Left colon (tissue), 2 donors: ENCODE measurements around the gene BRD2. TPM values are rescaled to one million over a fixed set of nuclear protein-coding genes. Genes with fewer than 3 reads are reported as not detected.
A peak's percentile ranks its signal among the peaks of the same experiment; 100 is the strongest.

ENCODE experiments used
- ATAC-seq: fragments of 200-7000 bp; cut with Tn5 transposase; one replicate; pipeline ENCODE4 v1.9.1; 2020; ENCODE audit warnings: mild to moderate bottlenecking, moderate library complexity
- DNase-seq, 2 donors: peaks; one replicate each; pipeline ENCODE4 v3.0.0-alpha.2; 2020
- intact Hi-C, 2 donors: fragments of 100-400 bp; cut with DNase I in 1 of 2; cut with micrococcal nuclease in 1 of 2; formaldehyde crosslinking; loops; one replicate each; pipeline versions ENCODE4 v1.11.2 to v1.14.0; 2022; cut with DNase I, micrococcal nuclease
- total RNA-seq, 2 donors: library from RNA; stranded (reverse); fragmentation: NEBNext Ultra II Directional; extraction: Animal tissue kit (Norgen Biotek cat#: 25700); gene quantifications; one replicate each; pipeline ENCODE4 v1.2.1, GENCODE V29; 2021
- donor health status: DM: no; HTN: no; CAD: no.
- donor health status: DM: yes; HTN: yes; CAD: no.

Gene BRD2
- total RNA-seq, 2 donors from 2014 or later, result 128 TPM

- intact Hi-C loops, result loop anchor here (5.0 to 10.0 kb wide), 2 partner anchors 71 to 234 kb away; no protein-coding TSS in a partner anchor
- ATAC-seq, result no peak
- DNase-seq, result no peak
Measured at GRCh38 chr6:33013608-33014007, 45.2 kb downstream of the BRD2 start.

GRCh38 chr6:33014841-33015634 is 46.6 kb downstream of the BRD2 start:
- ATAC-seq (peak; percentile 69), DNase-seq (no peak)
- intact Hi-C loops, result loop anchor here (5.0 to 10.0 kb wide), 2 partner anchors 70 to 232 kb away; no protein-coding TSS in a partner anchor

- intact Hi-C loops, result loop anchor here in 1 of 2 donors (10.0 kb wide), 1 partner anchor 69 kb away; no protein-coding TSS in a partner anchor
- no peak for ATAC-seq
- no peak for DNase-seq
Measured at GRCh38 chr6:33015798-33016197, 47.4 kb downstream of the BRD2 start.

GRCh38 chr6:33017018-33017417 is 48.6 kb downstream of the BRD2 start:
- DNase-seq (no peak), ATAC-seq (no peak)
- intact Hi-C loops, result loop anchor here in 1 of 2 donors (10.0 kb wide), 1 partner anchor 68 kb away; no protein-coding TSS in a partner anchor

- ATAC-seq, result no peak
- intact Hi-C loops, result loop anchor here in 1 of 2 donors (10.0 kb wide), 1 partner anchor 67 kb away; no protein-coding TSS in a partner anchor
- no peak for DNase-seq
Measured at GRCh38 chr6:33017694-33018353, 49.4 kb downstream of the BRD2 start.

GRCh38 chr6:33018418-33018817 is 50.0 kb downstream of the BRD2 start:
- DNase-seq (no peak), ATAC-seq (no peak)
- intact Hi-C loops, result loop anchor here in 1 of 2 donors (10.0 kb wide), 1 partner anchor 66 kb away; no protein-coding TSS in a partner anchor

- intact Hi-C loops, result loop anchor here in 1 of 2 donors (10.0 kb wide), 1 partner anchor 66 kb away; no protein-coding TSS in a partner anchor
- peak; percentile 58 to 63 for DNase-seq
- peak; percentile 87 for ATAC-seq
Measured at GRCh38 chr6:33018904-33019303, 50.5 kb downstream of the BRD2 start.

GRCh38 chr6:33019372-33019771 is 51.0 kb downstream of the BRD2 start:
- intact Hi-C loops, result loop anchor here in 1 of 2 donors (10.0 kb wide), 1 partner anchor 65 kb away; no protein-coding TSS in a partner anchor
- no peak for DNase-seq
- ATAC-seq, result peak; percentile 17

- no peak for DNase-seq
- ATAC-seq, result no peak
- intact Hi-C loops, result no loop called here
Measured at GRCh38 chr6:33021917-33022316, 53.5 kb downstream of the BRD2 start.

- DNase-seq (no peak), ATAC-seq (no peak)
- intact Hi-C loops, result no loop called here
Measured at GRCh38 chr6:33023536-33023935, 55.1 kb downstream of the BRD2 start.

- ATAC-seq (no peak), DNase-seq (no peak)
- intact Hi-C loops, result no loop called here
Measured at GRCh38 chr6:33024521-33024920, 56.1 kb downstream of the BRD2 start.

GRCh38 chr6:33028220-33028849 is 59.9 kb downstream of the BRD2 start:
- intact Hi-C loops, result no loop called here
- ATAC-seq, result no peak

GRCh38 chr6:33029328-33030184 is 61.2 kb downstream of the BRD2 start:
- peak in 1 of 2 donors; percentile 34 for DNase-seq
- peak; percentile 44 for ATAC-seq
- intact Hi-C loops, result no loop called here

More at GRCh38 chr6:33028220-33028849, 59.9 kb downstream of the BRD2 start:
- DNase-seq, result no peak

GRCh38 chr6:33030245-33030644 is 61.9 kb downstream of the BRD2 start:
- intact Hi-C loops, result no loop called here
- ATAC-seq, result no peak
- no peak for DNase-seq
